ES-I3 (cell line): Measurements from ENCODE around the gene CEP72.

Experiments used
- H3K36me3 ChIP-seq: 2 replicates; pipeline ENCODE4 v1.6.1; 2013; ENCODE audit warnings: mild to moderate bottlenecking, low read length, control low read depth, moderate library complexity; ENCODE audit not compliant: insufficient read depth
- H3K4me1 ChIP-seq: 2 replicates; pipeline ENCODE4 v1.6.1; 2013; ENCODE audit warnings: mild to moderate bottlenecking, control low read depth, low read length; ENCODE audit not compliant: insufficient read depth
- H3K9ac ChIP-seq: 2 replicates; pipeline ENCODE4 v1.6.1; 2013; ENCODE audit warnings: low read depth, mild to moderate bottlenecking, low read length, moderate library complexity
- H3K9me3 ChIP-seq: 2 replicates; pipeline ENCODE4 v1.6.1; 2013; ENCODE audit warnings: mild to moderate bottlenecking, low read length, moderate library complexity; ENCODE audit not compliant: control insufficient read depth, insufficient read depth

The CEP72 gene

GRCh38 chr5:664994-665360 is 52.8 kb downstream of the CEP72 start:
- no peaks in the 10 kb centered on the region; the same call in 1 of the 2 replicates for H3K36me3 ChIP-seq
- H3K9me3 ChIP-seq, result no peaks in the 10 kb centered on the region
- no peaks in the 10 kb centered on the region; the same call in 1 of the 2 replicates for H3K4me1 ChIP-seq

GRCh38 chr5:665541-665955 is 53.4 kb downstream of the CEP72 start:
- Histone ChIP-seq H3K9me3 (no peaks in the 10 kb centered on the region), H3K9ac (no peak overlapping the region), H3K36me3 (no peaks in the 10 kb centered on the region; the same call in 1 of the 2 replicates), H3K4me1 (peaks cover under 1% of the 10 kb centered on the region; the same call in 1 of the 2 replicates)

More at GRCh38 chr5:664994-665360, 52.8 kb downstream of the CEP72 start:
- H3K9ac ChIP-seq, result no peak overlapping the region

GRCh38 chr5:665956-666711 is 54.0 kb downstream of the CEP72 start:
- H3K9ac ChIP-seq, result no peak overlapping the region
- no peaks in the 10 kb centered on the region; the same call in 1 of the 2 replicates for H3K36me3 ChIP-seq

GRCh38 chr5:666816-667498 is 54.8 kb downstream of the CEP72 start:
- peaks cover 3% of the 10 kb centered on the region; the same call in 1 of the 2 replicates for H3K4me1 ChIP-seq
- no peaks in the 10 kb centered on the region for H3K9me3 ChIP-seq

More at GRCh38 chr5:665956-666711, 54.0 kb downstream of the CEP72 start:
- peaks cover 3% of the 10 kb centered on the region; the same call in 1 of the 2 replicates for H3K4me1 ChIP-seq
- H3K9me3 ChIP-seq, result no peaks in the 10 kb centered on the region

GRCh38 chr5:668283-668995 is 56.3 kb downstream of the CEP72 start:
- no peaks in the 10 kb centered on the region for H3K36me3 ChIP-seq
- no peak overlapping the region for H3K9ac ChIP-seq
- H3K9me3 ChIP-seq, result no peaks in the 10 kb centered on the region
- peaks cover 3% of the 10 kb centered on the region; the same call in 1 of the 2 replicates for H3K4me1 ChIP-seq

More at GRCh38 chr5:666816-667498, 54.8 kb downstream of the CEP72 start:
- Histone ChIP-seq H3K9ac (no peak overlapping the region), H3K36me3 (no peaks in the 10 kb centered on the region)

- Histone ChIP-seq H3K4me1 (peaks cover 3% of the 10 kb centered on the region; the same call in 1 of the 2 replicates), H3K9me3 (no peaks in the 10 kb centered on the region), H3K36me3 (no peaks in the 10 kb centered on the region), H3K9ac (no peak overlapping the region)
Measured at GRCh38 chr5:669111-669841, 57.1 kb downstream of the CEP72 start.

GRCh38 chr5:669842-670395 is 57.8 kb downstream of the CEP72 start:
- Histone ChIP-seq H3K9ac (no peak overlapping the region), H3K36me3 (no peaks in the 10 kb centered on the region), H3K9me3 (no peaks in the 10 kb centered on the region), H3K4me1 (peaks cover 3% of the 10 kb centered on the region; the same call in 1 of the 2 replicates)

GRCh38 chr5:670396-671270 is 58.5 kb downstream of the CEP72 start:
- H3K36me3 ChIP-seq, result no peaks in the 10 kb centered on the region
- no peak overlapping the region for H3K9ac ChIP-seq
- no peaks in the 10 kb centered on the region for H3K9me3 ChIP-seq
- peaks cover 3% of the 10 kb centered on the region; the same call in 1 of the 2 replicates for H3K4me1 ChIP-seq

GRCh38 chr5:671459-672328 is 59.6 kb downstream of the CEP72 start:
- H3K36me3 ChIP-seq, result no peaks in the 10 kb centered on the region
- no peaks in the 10 kb centered on the region for H3K9me3 ChIP-seq
- H3K9ac ChIP-seq, result no peak overlapping the region
- peaks cover 3% of the 10 kb centered on the region; the same call in 1 of the 2 replicates for H3K4me1 ChIP-seq

GRCh38 chr5:672329-673160 is 60.4 kb downstream of the CEP72 start:
- Histone ChIP-seq H3K9ac (no peak overlapping the region), H3K4me1 (peaks cover 3% of the 10 kb centered on the region; the same call in 1 of the 2 replicates), H3K36me3 (no peaks in the 10 kb centered on the region), H3K9me3 (no peaks in the 10 kb centered on the region)

- no peaks in the 10 kb centered on the region for H3K9me3 ChIP-seq
- peaks cover 3% of the 10 kb centered on the region; the same call in 1 of the 2 replicates for H3K4me1 ChIP-seq
- no peak overlapping the region for H3K9ac ChIP-seq
- H3K36me3 ChIP-seq, result no peaks in the 10 kb centered on the region
Measured at GRCh38 chr5:673161-673830, 61.2 kb downstream of the CEP72 start.
